Keratinocyte (primary cell): ENCODE data around the gene SH3D21. TPM values are rescaled to one million over a fixed set of nuclear protein-coding genes. Genes with fewer than 3 reads are reported as not detected.

ENCODE experiments used
- DNase-seq: peaks from one replicate; pipeline ENCODE4 v3.0.0-alpha.2; 2011; ENCODE audit warnings: low read depth, missing footprints, low spot score
- FAIRE-seq: peaks from 2 replicates; lab custom pipeline; 2011; peaks lifted over from hg19 to GRCh38; lab: Jason Lieb, UNC
- H2AFZ ChIP-seq: 2 replicates; pipeline ENCODE4 v1.6.0; 2012; ENCODE audit warnings: low read length, control low read depth, inconsistent platforms; ENCODE audit not compliant: control insufficient read depth
- H3K27ac ChIP-seq: 2 replicates; pipeline ENCODE4 v1.5.1; 2011; ENCODE audit warnings: low read length; ENCODE audit not compliant: control insufficient read depth, insufficient read depth
- H3K27me3 ChIP-seq: 3 replicates; pipeline ENCODE4 v1.6.0; 2011; ENCODE audit warnings: low read length; ENCODE audit not compliant: control insufficient read depth, insufficient read depth; ENCODE audit errors: extremely low read depth
- H3K36me3 ChIP-seq, 2 experiments: 2 replicates in 1 of 2; 3 replicates in 1 of 2; pipeline ENCODE4 v1.5.1; 2011; ENCODE audit warnings: low read length in 2 of 2, mild to moderate bottlenecking in 1 of 2; ENCODE audit not compliant: control insufficient read depth in 2 of 2, insufficient read depth in 2 of 2; ENCODE audit errors: extremely low read depth in 1 of 2
- H3K4me1 ChIP-seq: 3 replicates; pipeline ENCODE4 v1.5.1; 2011; ENCODE audit warnings: low read length; ENCODE audit not compliant: control insufficient read depth, insufficient read depth; ENCODE audit errors: extremely low read depth
- H3K4me2 ChIP-seq: 3 replicates; pipeline ENCODE4 v1.6.0; 2011; ENCODE audit warnings: low read depth, low read length; ENCODE audit not compliant: control insufficient read depth, insufficient read depth; ENCODE audit errors: extremely low read depth
- H3K4me3 ChIP-seq, 3 experiments: fragments of 200-600 bp in 1 of 3; sonication (generic) in 1 of 3; 2 replicates in 2 of 3; 3 replicates in 1 of 3; pipeline ENCODE4 v1.5.1; 2011 to 2016; ENCODE audit warnings: low read length in 3 of 3, mild to moderate bottlenecking in 3 of 3, control low read depth in 2 of 3, inconsistent platforms in 1 of 3, low read depth in 1 of 3, mixed read lengths in 1 of 3, mixed run types in 1 of 3, moderate library complexity in 1 of 3; ENCODE audit not compliant: control insufficient read depth in 2 of 3, insufficient read depth in 2 of 3; ENCODE audit errors: extremely low read depth in 1 of 3
- H3K79me2 ChIP-seq: 2 replicates; pipeline ENCODE4 v1.6.0; 2012; ENCODE audit warnings: low read length; ENCODE audit not compliant: control insufficient read depth, insufficient read depth
- H3K9ac ChIP-seq: 3 replicates; pipeline ENCODE4 v1.6.0; 2011; ENCODE audit warnings: low read length; ENCODE audit not compliant: control insufficient read depth, insufficient read depth; ENCODE audit errors: extremely low read depth
- H3K9me1 ChIP-seq: 3 replicates; pipeline ENCODE4 v1.6.0; 2011; ENCODE audit warnings: low read length; ENCODE audit not compliant: control insufficient read depth, insufficient read depth; ENCODE audit errors: extremely low read depth
- H3K9me3 ChIP-seq: 2 replicates; pipeline ENCODE4 v1.5.1; 2012; ENCODE audit warnings: low read depth, low read length; ENCODE audit not compliant: control insufficient read depth
- H4K20me1 ChIP-seq: 3 replicates; pipeline ENCODE4 v1.6.0; 2011; ENCODE audit warnings: low read length; ENCODE audit not compliant: control insufficient read depth, insufficient read depth; ENCODE audit errors: extremely low read depth
- CTCF ChIP-seq, 3 experiments: IDR thresholded peaks in 1 of 3; conservative IDR thresholded peaks in 1 of 3; optimal IDR thresholded peaks in 1 of 3; 2 replicates in 2 of 3; 3 replicates in 1 of 3; pipeline versions ENCODE3 to v1.5.1; 2011; ENCODE audit warnings: low read length in 3 of 3, mild to moderate bottlenecking in 3 of 3, moderate library complexity in 2 of 3, control low read depth in 1 of 3, inconsistent platforms in 1 of 3; ENCODE audit not compliant: insufficient read depth in 2 of 3; ENCODE audit errors: extremely low read depth in 1 of 3
- EZH2 ChIP-seq: IDR thresholded peaks from one replicate; pipeline ENCODE4 v1.6.1; 2012; ENCODE audit warnings: inconsistent platforms, mild to moderate bottlenecking, low read length, moderate library complexity
- dilution Hi-C: fragments of 300-500 bp; cut with MboI; formaldehyde crosslinking; loops from one replicate; pipeline ENCODE4 v1.7.0; 2020; ENCODE audit warnings: low sequenced_read_pairs; ENCODE audit not compliant: extremely low pct_ligation_motif_present
- polyA plus RNA-seq, 5 experiments: library from polyadenylated mRNA; depleted of rRNA in 3 of 5; stranded (reverse) in 3 of 5; stranded (forward) in 1 of 5; unstranded in 1 of 5; fragments of >200 nt; gene quantifications; 1 replicate in 1 of 5; 2 replicates in 3 of 5; 3 replicates in 1 of 5; pipeline versions ENCODE4 v1.2.1 to v1.2.3, GENCODE V29; 2011 to 2012; ENCODE audit warnings: missing spikeins in 2 of 5, low read depth in 1 of 5, low replicate concordance in 1 of 5

The SH3D21 gene
- polyA plus RNA-seq, 1 donor (not counting 4 experiments of a cell fraction or from before 2014, with no cell fraction given) = 7.1 TPM

GRCh38 chr1:36366091-36366661 lies 60.0 kb downstream of the SH3D21 start:
- Histone ChIP-seq H3K4me3 (no peak overlapping the region), H3K36me3 (peaks cover 25 to 32% of the 10 kb centered on the region in 2 experiments), H3K9me3 (no peaks in the 10 kb centered on the region), H2AFZ (no peak overlapping the region), H3K4me2 (no peak overlapping the region), H3K4me1 (peaks cover 3% of the 10 kb centered on the region), H3K9me1 (peaks cover 2% of the 10 kb centered on the region), H3K27me3 (no peaks in the 10 kb centered on the region), H3K27ac (no peak overlapping the region), H3K9ac (no peak overlapping the region), H4K20me1 (peaks cover 3% of the 10 kb centered on the region), H3K79me2 (peaks cover 37% of the 10 kb centered on the region)
- DNase-seq = no peak
- dilution Hi-C loops = no loop called here
- no peak for TF ChIP-seq CTCF (optimal IDR thresholded peaks at IDR 0.05 in 1 of 3, IDR thresholded peaks at IDR 0.05 in 1 of 3, conservative IDR thresholded peaks at IDR 0.05 in 1 of 3; ENCODE audit: extremely low read depth in 1 of 3, insufficient read depth in 2 of 3, low read length in 3 of 3)
- no peak for TF ChIP-seq EZH2
- no peak for FAIRE-seq

GRCh38 chr1:36367066-36367465 lies 60.9 kb downstream of the SH3D21 start:
- H3K27ac ChIP-seq = no peak overlapping the region
- TF ChIP-seq EZH2 = no peak
- TF ChIP-seq CTCF (optimal IDR thresholded peaks at IDR 0.05 in 1 of 3, IDR thresholded peaks at IDR 0.05 in 1 of 3, conservative IDR thresholded peaks at IDR 0.05 in 1 of 3; ENCODE audit: extremely low read depth in 1 of 3, insufficient read depth in 2 of 3, low read length in 3 of 3) = no peak
- peaks cover 6% of the 10 kb centered on the region for H3K4me1 ChIP-seq
- peaks cover 2% of the 10 kb centered on the region for H3K9me1 ChIP-seq
- H3K4me3 ChIP-seq = no peak overlapping the region
- peaks cover 20 to 26% of the 10 kb centered on the region in 2 experiments for H3K36me3 ChIP-seq
- dilution Hi-C loops = no loop called here
- no peaks in the 10 kb centered on the region for H3K27me3 ChIP-seq
- no peak overlapping the region for H2AFZ ChIP-seq
- H3K4me2 ChIP-seq = no peak overlapping the region
- H4K20me1 ChIP-seq = peaks cover 3% of the 10 kb centered on the region
- no peak for DNase-seq
- H3K79me2 ChIP-seq = peaks cover 40% of the 10 kb centered on the region
- no peaks in the 10 kb centered on the region for H3K9me3 ChIP-seq
- H3K9ac ChIP-seq = no peak overlapping the region
- no peak for FAIRE-seq
